Karpas-422 (cell line): Measurements from ENCODE around the gene KSR2. TPM values are rescaled to one million over a fixed set of nuclear protein-coding genes. Genes with fewer than 3 reads are reported as not detected.

Source experiments
- DNase-seq: peaks from one replicate; pipeline ENCODE4 v3.0.0-alpha.2; 2015
- H2AFZ ChIP-seq: fragments of 200-600 bp; sonication (generic); 2 replicates; pipeline ENCODE4 v1.6.1; 2014; ENCODE audit warnings: antibody characterized with exemption, low read length, mixed read lengths
- H3K27ac ChIP-seq: fragments of 200-600 bp; sonication (generic); 2 replicates; pipeline ENCODE4 v1.5.1; 2014; ENCODE audit warnings: mild to moderate bottlenecking, low read length, moderate library complexity
- H3K27me3 ChIP-seq: fragments of 200-600 bp; sonication (generic); 2 replicates; pipeline ENCODE4 v1.6.1; 2014; ENCODE audit warnings: low read length, mixed read lengths
- H3K36me3 ChIP-seq: fragments of 200-600 bp; sonication (generic); 2 replicates; pipeline ENCODE4 v1.6.1; 2014; ENCODE audit warnings: low read length, mixed read lengths; ENCODE audit not compliant: insufficient read depth
- H3K4me1 ChIP-seq: fragments of 200-600 bp; sonication (generic); 2 replicates; pipeline ENCODE4 v1.6.1; 2014; ENCODE audit warnings: mild to moderate bottlenecking, low read length, mixed read lengths
- H3K4me2 ChIP-seq: fragments of 200-600 bp; sonication (generic); 2 replicates; pipeline ENCODE4 v1.6.1; 2014; ENCODE audit warnings: low read length, low read depth, mild to moderate bottlenecking; ENCODE audit not compliant: poor library complexity, severe bottlenecking
- H3K4me3 ChIP-seq: fragments of 200-600 bp; sonication (generic); 2 replicates; pipeline ENCODE4 v1.5.1; 2014; ENCODE audit warnings: mild to moderate bottlenecking, antibody characterized with exemption, low read length, mixed read lengths
- H3K79me2 ChIP-seq: fragments of 200-600 bp; sonication (generic); 2 replicates; pipeline ENCODE4 v1.6.1; 2014; ENCODE audit warnings: mild to moderate bottlenecking, low read length, mixed read lengths
- H3K9ac ChIP-seq: fragments of 200-600 bp; sonication (generic); 2 replicates; pipeline ENCODE4 v1.6.0; 2014; ENCODE audit warnings: low read length
- H3K9me2 ChIP-seq: fragments of 200-600 bp; sonication (generic), shearing (Covaris generic); replicated peaks from 2 replicates; pipeline ENCODE4 v1.6.0; 2014; ENCODE audit warnings: mild to moderate bottlenecking, low read length, moderate library complexity; ENCODE audit not compliant: insufficient read depth
- H3K9me3 ChIP-seq: fragments of 300-700, 200-600 bp; sonication (generic); 2 replicates; pipeline ENCODE4 v1.6.1; 2014; ENCODE audit warnings: low read length, mixed read lengths
- H4K20me1 ChIP-seq: fragments of 200-600 bp; sonication (generic); 2 replicates; pipeline ENCODE4 v1.6.1; 2014; ENCODE audit warnings: mild to moderate bottlenecking, antibody characterized with exemption, low read length, low read depth; ENCODE audit not compliant: insufficient read depth
- total RNA-seq: library from RNA; depleted of rRNA; stranded (reverse); fragments of >200 nt; shearing (Covaris generic); gene quantifications from 2 replicates; pipeline ENCODE4 v1.2.3, GENCODE V29; 2014; ENCODE audit warnings: low replicate concordance

The KSR2 gene
- total RNA-seq, 1 experiment from 2014 or later: 0.04 TPM

DNA sequence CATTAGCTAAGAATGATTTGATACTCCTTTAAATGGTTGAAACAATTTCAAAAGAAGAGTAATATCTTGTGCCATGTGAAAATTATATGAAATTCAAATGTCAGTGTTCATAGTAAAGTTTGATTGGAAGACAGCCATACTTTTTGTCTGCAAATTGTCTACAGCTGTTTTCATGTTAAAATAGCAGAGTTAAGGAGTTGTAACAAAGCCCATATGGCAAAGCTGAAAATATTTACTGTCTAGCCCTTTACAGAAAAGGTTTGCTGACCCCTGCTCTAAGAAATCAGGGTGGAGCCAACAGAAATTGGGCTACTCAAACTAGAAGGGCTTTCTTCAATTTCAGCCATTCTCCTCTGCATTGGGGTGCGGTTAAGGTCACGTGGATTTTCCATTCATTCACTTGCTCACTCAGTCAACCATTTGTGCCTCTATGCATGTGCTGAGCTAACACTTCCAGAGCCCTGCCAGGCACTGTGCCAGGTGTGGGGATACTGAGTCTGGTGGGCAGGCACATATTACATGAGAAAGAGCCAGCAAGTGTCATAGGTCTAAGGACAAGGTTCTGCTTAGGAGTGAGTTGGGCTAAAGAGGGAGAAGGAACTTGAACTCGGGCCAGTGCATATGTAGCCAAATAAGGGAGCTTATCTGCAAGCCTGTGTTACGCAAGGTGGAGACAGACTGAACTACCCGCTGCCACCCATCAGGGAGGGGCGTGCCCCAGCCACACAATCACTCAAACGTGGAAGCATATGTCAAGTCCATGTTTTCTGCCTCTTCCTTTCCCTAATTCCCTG is 467.5 kb downstream of the KSR2 start:
- Histone ChIP-seq H3K9me3 (no peaks in the 10 kb centered on the region), H3K9me2 (no peaks in the 10 kb centered on the region), H3K4me2 (no peak overlapping the region), H2AFZ (no peak overlapping the region), H3K27ac (no peak overlapping the region), H3K79me2 (no peaks in the 10 kb centered on the region), H3K4me3 (no peak overlapping the region), H4K20me1 (no peaks in the 10 kb centered on the region), H3K36me3 (no peaks in the 10 kb centered on the region), H3K9ac (no peak overlapping the region), H3K27me3 (no peaks in the 10 kb centered on the region), H3K4me1 (peaks cover 6% of the 10 kb centered on the region)
- no peak for DNase-seq

- H3K4me1 ChIP-seq: peaks cover 6% of the 10 kb centered on the region
- no peak overlapping the region for H3K4me2 ChIP-seq
- H2AFZ ChIP-seq: no peak overlapping the region
- no peak overlapping the region for H3K9ac ChIP-seq
- H3K36me3 ChIP-seq: no peaks in the 10 kb centered on the region
- H3K9me3 ChIP-seq: no peaks in the 10 kb centered on the region
- no peaks in the 10 kb centered on the region for H3K27me3 ChIP-seq
- no peaks in the 10 kb centered on the region for H4K20me1 ChIP-seq
- no peak overlapping the region for H3K27ac ChIP-seq
- no peaks in the 10 kb centered on the region for H3K9me2 ChIP-seq
- H3K79me2 ChIP-seq: no peaks in the 10 kb centered on the region
- H3K4me3 ChIP-seq: no peak overlapping the region
- DNase-seq: no peak
Observed at GRCh38 chr12:117499759-117500485, 468.9 kb downstream of the KSR2 start.

GRCh38 chr12:117498880-117499279 is 469.9 kb downstream of the KSR2 start:
- no peaks in the 10 kb centered on the region for H3K36me3 ChIP-seq
- H3K4me1 ChIP-seq: peaks cover 6% of the 10 kb centered on the region
- H3K9ac ChIP-seq: no peak overlapping the region
- no peaks in the 10 kb centered on the region for H3K9me2 ChIP-seq
- H3K4me3 ChIP-seq: no peak overlapping the region
- no peak overlapping the region for H2AFZ ChIP-seq
- H3K9me3 ChIP-seq: no peaks in the 10 kb centered on the region
- no peak for DNase-seq
- no peaks in the 10 kb centered on the region for H3K79me2 ChIP-seq
- H3K4me2 ChIP-seq: no peak overlapping the region
- H4K20me1 ChIP-seq: no peaks in the 10 kb centered on the region
- H3K27me3 ChIP-seq: no peaks in the 10 kb centered on the region
- H3K27ac ChIP-seq: no peak overlapping the region

DNA sequence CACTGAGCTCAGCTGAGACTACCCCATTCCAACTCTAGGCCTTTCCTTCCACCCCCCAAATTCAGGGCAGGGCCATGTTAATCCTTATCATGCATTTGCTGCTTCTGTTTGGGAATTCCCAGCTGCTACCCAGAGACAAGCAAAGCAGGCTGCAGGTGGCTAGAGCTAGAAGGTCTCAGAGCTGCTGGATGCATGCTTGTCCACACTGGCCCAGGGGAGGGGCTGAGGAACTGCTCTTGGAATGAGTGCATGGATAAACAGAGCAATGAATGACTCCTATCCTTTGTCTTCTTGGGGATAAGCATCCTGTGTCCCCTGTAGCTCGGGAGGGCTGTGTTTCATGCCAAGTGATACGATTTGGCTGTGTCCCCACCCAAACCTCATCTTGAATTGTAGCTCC is 470.5 kb downstream of the KSR2 start:
- H3K9me2 ChIP-seq: no peaks in the 10 kb centered on the region
- H3K27me3 ChIP-seq: no peaks in the 10 kb centered on the region
- H3K79me2 ChIP-seq: no peaks in the 10 kb centered on the region
- peaks cover 6% of the 10 kb centered on the region for H3K4me1 ChIP-seq
- H3K4me2 ChIP-seq: no peak overlapping the region
- no peak for DNase-seq
- no peaks in the 10 kb centered on the region for H3K36me3 ChIP-seq
- no peaks in the 10 kb centered on the region for H4K20me1 ChIP-seq
- H2AFZ ChIP-seq: no peak overlapping the region
- no peaks in the 10 kb centered on the region for H3K9me3 ChIP-seq
- H3K9ac ChIP-seq: no peak overlapping the region
- no peak overlapping the region for H3K4me3 ChIP-seq
- H3K27ac ChIP-seq: no peak overlapping the region

DNA sequence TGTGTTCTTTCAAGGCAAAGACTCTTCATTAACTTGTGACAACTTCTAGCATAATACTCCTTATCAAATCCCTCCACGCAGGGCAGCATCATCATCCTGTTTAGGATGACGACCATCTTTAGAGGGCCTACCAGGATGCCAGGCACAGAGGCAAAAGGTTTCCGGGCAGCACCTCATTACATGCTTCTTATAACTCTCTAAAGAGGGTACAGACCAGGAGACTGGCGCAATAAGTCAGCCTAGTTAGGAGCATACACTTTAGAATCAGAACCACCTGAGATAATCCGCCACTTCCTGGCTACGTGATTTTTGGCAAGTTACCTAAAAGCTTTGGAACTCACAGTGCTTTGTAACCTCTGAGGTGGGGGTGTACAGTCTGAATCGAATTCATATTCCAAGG is 471.4 kb downstream of the KSR2 start:
- no peaks in the 10 kb centered on the region for H3K9me2 ChIP-seq
- H3K9ac ChIP-seq: no peak overlapping the region
- no peaks in the 10 kb centered on the region for H3K9me3 ChIP-seq
- no peak overlapping the region for H3K4me3 ChIP-seq
- H3K27me3 ChIP-seq: no peaks in the 10 kb centered on the region
- H3K27ac ChIP-seq: no peak overlapping the region
- H2AFZ ChIP-seq: no peak overlapping the region
- no peak for DNase-seq
- no peaks in the 10 kb centered on the region for H3K79me2 ChIP-seq
- H3K4me2 ChIP-seq: no peak overlapping the region
- no peaks in the 10 kb centered on the region for H4K20me1 ChIP-seq
- no peaks in the 10 kb centered on the region for H3K36me3 ChIP-seq
- H3K4me1 ChIP-seq: peaks cover 6% of the 10 kb centered on the region

GRCh38 chr12:117494833-117495655 is 473.7 kb downstream of the KSR2 start:
- Histone ChIP-seq H2AFZ (no peak overlapping the region), H3K9ac (no peak overlapping the region), H3K4me2 (no peak overlapping the region), H3K9me2 (no peaks in the 10 kb centered on the region), H3K4me1 (peaks cover 6% of the 10 kb centered on the region), H4K20me1 (no peaks in the 10 kb centered on the region), H3K36me3 (no peaks in the 10 kb centered on the region), H3K9me3 (no peaks in the 10 kb centered on the region), H3K27ac (no peak overlapping the region), H3K27me3 (no peaks in the 10 kb centered on the region), H3K79me2 (no peaks in the 10 kb centered on the region), H3K4me3 (no peak overlapping the region)
- no peak for DNase-seq

- H3K27me3 ChIP-seq: no peaks in the 10 kb centered on the region
- no peaks in the 10 kb centered on the region for H3K4me1 ChIP-seq
- no peak overlapping the region for H3K4me2 ChIP-seq
- H3K9me2 ChIP-seq: no peaks in the 10 kb centered on the region
- H3K79me2 ChIP-seq: no peaks in the 10 kb centered on the region
- no peak overlapping the region for H3K27ac ChIP-seq
- H2AFZ ChIP-seq: no peak overlapping the region
- no peak for DNase-seq
- H3K9me3 ChIP-seq: no peaks in the 10 kb centered on the region
- H3K4me3 ChIP-seq: no peak overlapping the region
- no peak overlapping the region for H3K9ac ChIP-seq
- H4K20me1 ChIP-seq: no peaks in the 10 kb centered on the region
- no peaks in the 10 kb centered on the region for H3K36me3 ChIP-seq
Observed at GRCh38 chr12:117491711-117492110, 477.1 kb downstream of the KSR2 start.

- Histone ChIP-seq H3K4me1 (no peaks in the 10 kb centered on the region), H3K4me3 (no peak overlapping the region), H3K4me2 (no peak overlapping the region), H3K9me3 (no peaks in the 10 kb centered on the region), H3K27me3 (no peaks in the 10 kb centered on the region), H3K9me2 (no peaks in the 10 kb centered on the region), H3K79me2 (no peaks in the 10 kb centered on the region), H4K20me1 (no peaks in the 10 kb centered on the region), H3K9ac (no peak overlapping the region), H3K27ac (no peak overlapping the region), H2AFZ (no peak overlapping the region), H3K36me3 (no peaks in the 10 kb centered on the region)
- DNase-seq: no peak
Observed at GRCh38 chr12:117490130-117490529, 478.7 kb downstream of the KSR2 start.
